Esophagus squamous epithelium (tissue), 4 donors: ENCODE data around the gene PTP4A2.

Experiments
- POLR2A ChIP-seq, 4 donors: fragments of 450-650 bp; IDR thresholded peaks; one replicate each; pipeline ENCODE4 v1.6.1; 2017; ENCODE audit warnings: antibody characterized with exemption in 4 of 4, mild to moderate bottlenecking in 4 of 4, moderate library complexity in 3 of 4
- TF ChIP-seq, protein P1 (sequence below), 6 experiments: fragments of 450-650 bp in 4 of 6; fragments of 200-600 bp in 2 of 6; sonication (generic) in 2 of 6; IDR thresholded peaks; one replicate each; pipeline ENCODE4 v1.5.1; 2016 to 2019; ENCODE audit warnings: antibody characterized with exemption in 6 of 6, mild to moderate bottlenecking in 4 of 6, moderate library complexity in 4 of 6

DNA sequence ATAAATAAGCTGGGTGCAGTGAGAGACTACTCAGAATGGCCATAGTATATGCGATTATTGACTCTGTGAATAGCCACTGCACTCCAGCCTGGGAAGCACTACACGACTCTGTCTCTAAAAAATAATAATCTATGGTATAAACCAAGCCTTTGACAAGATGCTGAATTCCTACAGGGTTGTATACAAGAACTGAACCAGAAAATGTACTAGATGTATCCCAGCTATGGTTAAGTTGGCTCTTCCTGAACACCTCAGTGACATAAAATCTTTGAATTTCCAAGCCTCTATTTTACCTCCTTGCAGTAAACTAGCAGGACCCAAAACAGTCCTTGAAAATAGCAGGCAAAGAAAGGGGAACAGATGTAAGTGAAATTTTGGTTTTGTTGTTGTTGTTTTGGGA is 32.5 kb downstream of the PTP4A2 start:
- no peak for TF ChIP-seq POLR2A (IDR thresholded peaks at IDR 0.05)
- TF ChIP-seq, protein P1, sequence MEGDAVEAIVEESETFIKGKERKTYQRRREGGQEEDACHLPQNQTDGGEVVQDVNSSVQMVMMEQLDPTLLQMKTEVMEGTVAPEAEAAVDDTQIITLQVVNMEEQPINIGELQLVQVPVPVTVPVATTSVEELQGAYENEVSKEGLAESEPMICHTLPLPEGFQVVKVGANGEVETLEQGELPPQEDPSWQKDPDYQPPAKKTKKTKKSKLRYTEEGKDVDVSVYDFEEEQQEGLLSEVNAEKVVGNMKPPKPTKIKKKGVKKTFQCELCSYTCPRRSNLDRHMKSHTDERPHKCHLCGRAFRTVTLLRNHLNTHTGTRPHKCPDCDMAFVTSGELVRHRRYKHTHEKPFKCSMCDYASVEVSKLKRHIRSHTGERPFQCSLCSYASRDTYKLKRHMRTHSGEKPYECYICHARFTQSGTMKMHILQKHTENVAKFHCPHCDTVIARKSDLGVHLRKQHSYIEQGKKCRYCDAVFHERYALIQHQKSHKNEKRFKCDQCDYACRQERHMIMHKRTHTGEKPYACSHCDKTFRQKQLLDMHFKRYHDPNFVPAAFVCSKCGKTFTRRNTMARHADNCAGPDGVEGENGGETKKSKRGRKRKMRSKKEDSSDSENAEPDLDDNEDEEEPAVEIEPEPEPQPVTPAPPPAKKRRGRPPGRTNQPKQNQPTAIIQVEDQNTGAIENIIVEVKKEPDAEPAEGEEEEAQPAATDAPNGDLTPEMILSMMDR (IDR thresholded peaks at IDR 0.05) = no peak
